Measurements from ENCODE around the gene LGSN.
"Not testable (repeated sequence)": the region's sequence is repeated elsewhere in the genome, so short reads cannot be mapped to it uniquely, and the experiment has no call there.

The LGSN gene

GRCh38 chr6:63306420-63306819 lies 13.4 kb downstream of the LGSN start:
- DNase-seq (ENCODE audit: low read depth in 2 of 2), result no peak

- DNase-seq (ENCODE audit: low read depth in 2 of 2), result no peak
These were observed 14.5 kb downstream of the LGSN start for GRCh38 chr6:63305277-63305676.

GRCh38 chr6:63303476-63303875 lies 16.3 kb downstream of the LGSN start:
- no peak for DNase-seq (ENCODE audit: low read depth in 2 of 2)

- DNase-seq (ENCODE audit: low read depth in 2 of 2), result no peak
These were observed 20.1 kb downstream of the LGSN start for GRCh38 chr6:63299667-63300066.

- no peak for DNase-seq (ENCODE audit: low read depth in 2 of 2)
These were observed 24.1 kb downstream of the LGSN start for GRCh38 chr6:63295553-63296194.

- no peak for DNase-seq (ENCODE audit: low read depth in 2 of 2)
These were observed 29.2 kb downstream of the LGSN start for GRCh38 chr6:63290492-63291058.

- DNase-seq (ENCODE audit: low read depth in 2 of 2), result no peak
These were observed 30.4 kb downstream of the LGSN start for GRCh38 chr6:63289269-63289872.

- DNase-seq (ENCODE audit: low read depth in 2 of 2), result no peak
These were observed 39.1 kb downstream of the LGSN start for GRCh38 chr6:63280639-63281180.

GRCh38 chr6:63278916-63279315 lies 40.9 kb downstream of the LGSN start:
- no peak for DNase-seq (ENCODE audit: low read depth in 2 of 2)

- DNase-seq (ENCODE audit: low read depth in 2 of 2), result no peak
These were observed 43.8 kb downstream of the LGSN start for GRCh38 chr6:63275953-63276352.

- not testable (repeated sequence) for DNase-seq (ENCODE audit: low read depth in 2 of 2)
These were observed 44.9 kb downstream of the LGSN start for GRCh38 chr6:63274795-63275430.

GRCh38 chr6:63272397-63272796 lies 47.4 kb downstream of the LGSN start:
- no peak for DNase-seq (ENCODE audit: low read depth in 2 of 2)

GRCh38 chr6:63269470-63269869 lies 50.3 kb downstream of the LGSN start:
- DNase-seq (ENCODE audit: low read depth in 2 of 2), result no peak

- DNase-seq (ENCODE audit: low read depth in 2 of 2), result no peak
These were observed 51.2 kb downstream of the LGSN start for GRCh38 chr6:63268574-63268973.

GRCh38 chr6:63267828-63268227 lies 52.0 kb downstream of the LGSN start:
- DNase-seq (ENCODE audit: low read depth in 2 of 2), result no peak

GRCh38 chr6:63267046-63267445 lies 52.7 kb downstream of the LGSN start:
- DNase-seq (ENCODE audit: low read depth in 2 of 2), result no peak

- DNase-seq (ENCODE audit: low read depth in 2 of 2), result no peak
These were observed 56.3 kb downstream of the LGSN start for GRCh38 chr6:63263444-63263843.

GRCh38 chr6:63261820-63262219 lies 58.0 kb downstream of the LGSN start:
- no peak for DNase-seq (ENCODE audit: low read depth in 2 of 2)

- no peak for DNase-seq (ENCODE audit: low read depth in 2 of 2)
These were observed 60.6 kb downstream of the LGSN start for GRCh38 chr6:63259153-63259552.

GRCh38 chr6:63249875-63250482 lies 69.8 kb downstream of the LGSN start:
- no peak for DNase-seq (ENCODE audit: low read depth in 2 of 2)

GRCh38 chr6:63246581-63246980 lies 73.2 kb downstream of the LGSN start:
- no peak for DNase-seq (ENCODE audit: low read depth in 2 of 2)

- no peak for DNase-seq (ENCODE audit: low read depth in 2 of 2)
These were observed 73.9 kb downstream of the LGSN start for GRCh38 chr6:63245909-63246308.

Data from fibroblast of skin of left biceps (primary cell).